Nephron (organoid): Measurements from ENCODE around the gene ZNF530.

Source experiments
- H3K27ac Mint-ChIP-seq, 3 experiments: 2 replicates each; pipeline ENCODE4 v1.8.0; 2020; ENCODE audit warnings: mixed read lengths in 3 of 3, mild to moderate bottlenecking in 2 of 3, moderate library complexity in 1 of 3
- H3K27me3 Mint-ChIP-seq: 2 replicates; pipeline ENCODE4 v1.8.0; 2021; ENCODE audit warnings: low read depth, mild to moderate bottlenecking, moderate library complexity, mixed read lengths
- H3K36me3 Mint-ChIP-seq: 2 replicates; pipeline ENCODE4 v1.8.0; 2020; ENCODE audit warnings: low read depth, mixed read lengths
- H3K4me1 Mint-ChIP-seq: 2 replicates; pipeline ENCODE4 v1.8.0; 2020; ENCODE audit warnings: mixed read lengths
- H3K4me3 Mint-ChIP-seq, 3 experiments: 2 replicates each; pipeline ENCODE4 v1.8.0; 2020; ENCODE audit warnings: mild to moderate bottlenecking in 3 of 3, mixed read lengths in 3 of 3, moderate library complexity in 2 of 3
- H3K9me3 Mint-ChIP-seq: 2 replicates; pipeline ENCODE4 v1.8.0; 2020; ENCODE audit warnings: mixed read lengths
- CTCF ChIP-seq, 3 experiments: fragments of 200-600 bp; sonication (generic); IDR thresholded peaks; one replicate each; pipeline ENCODE4 v1.5.0; 2021; ENCODE audit warnings: antibody characterized with exemption in 3 of 3; ENCODE audit not compliant: unreplicated experiment in 3 of 3

The ZNF530 gene

DNA sequence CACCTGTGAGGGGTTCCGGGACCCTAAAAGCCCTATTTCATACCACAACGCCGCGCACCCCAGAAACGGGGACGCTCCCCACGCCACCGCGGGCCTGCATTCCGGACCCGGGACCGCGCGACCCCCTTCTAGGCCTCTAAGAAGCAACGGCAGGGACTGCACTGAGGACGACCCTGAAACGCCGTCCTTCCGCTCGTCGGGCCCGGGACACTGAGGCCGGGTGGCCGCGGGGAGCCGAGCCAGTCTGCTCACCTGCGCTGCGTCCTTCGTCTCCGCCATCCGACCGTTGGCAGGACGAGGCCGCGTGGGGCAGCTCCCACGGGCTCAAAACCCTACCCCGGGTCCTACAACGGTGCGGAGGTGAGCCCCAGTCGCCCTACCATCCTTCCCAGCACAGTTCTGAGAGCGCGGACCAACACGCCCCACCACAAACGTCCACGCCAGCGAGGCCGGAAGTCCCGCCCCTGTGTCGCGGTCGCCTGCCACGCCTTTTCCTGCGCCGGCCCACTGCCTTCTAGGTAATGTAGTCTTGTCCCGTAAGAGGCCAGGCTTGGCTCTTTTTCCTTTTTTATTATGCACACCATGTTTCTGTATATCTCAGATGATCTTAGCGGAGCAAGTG is 40.2 kb upstream of the ZNF530 start, which contains the start of gene ZNF550:
TSS of gene ZNF550 (minus strand) at position 460 of the 622 bp plus-strand sequence. CDS start at position 279, 181 bp downstream.
- peaks cover 21% of the 10 kb centered on the region for H3K4me1 Mint-ChIP-seq
- peaks cover 66% of the 10 kb centered on the region for H3K9me3 Mint-ChIP-seq
- H3K36me3 Mint-ChIP-seq, result peaks cover 59% of the 10 kb centered on the region
- no peaks in the 10 kb centered on the region for H3K27me3 Mint-ChIP-seq
- peak within 1 kb of the TSS; percentile 78 to 92 (median 89) for H3K27ac Mint-ChIP-seq
- H3K4me3 Mint-ChIP-seq, result peak within 1 kb of the TSS; percentile 96 to 100 (median 99)
- no peak for TF ChIP-seq CTCF (IDR thresholded peaks at IDR 0.05; ENCODE audit: unreplicated experiment in 3 of 3)

DNA sequence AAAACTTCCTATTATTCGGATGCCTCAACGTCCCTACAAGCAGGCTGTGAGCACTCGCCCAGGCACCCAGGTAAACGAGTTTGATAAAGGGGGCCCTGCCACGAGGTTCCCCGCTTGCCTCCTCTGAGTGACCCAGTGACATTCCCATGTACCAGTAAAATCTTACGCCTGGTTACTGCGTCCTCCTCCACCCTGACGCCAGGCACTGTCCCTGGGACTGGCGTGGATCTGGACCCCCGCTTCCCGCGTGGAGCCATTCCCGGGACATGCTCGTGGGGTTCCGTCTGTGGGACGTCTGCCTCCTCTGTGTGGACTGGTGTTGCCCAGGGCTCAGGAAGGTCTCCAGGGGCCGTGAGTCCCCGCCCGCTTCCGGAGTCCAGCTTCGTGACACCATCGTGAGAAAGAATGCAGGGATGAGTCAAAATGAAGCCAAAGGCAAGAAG is 39.6 kb upstream of the ZNF530 start:
- peaks cover 57% of the 10 kb centered on the region for H3K36me3 Mint-ChIP-seq
- H3K27ac Mint-ChIP-seq, result peak overlapping the region; percentile 78 to 92 (median 89)
- TF ChIP-seq CTCF (IDR thresholded peaks at IDR 0.05; ENCODE audit: unreplicated experiment in 3 of 3), result no peak
- peaks cover 21% of the 10 kb centered on the region for H3K4me1 Mint-ChIP-seq
- peaks cover 66% of the 10 kb centered on the region for H3K9me3 Mint-ChIP-seq
- H3K27me3 Mint-ChIP-seq, result no peaks in the 10 kb centered on the region
- H3K4me3 Mint-ChIP-seq, result peak overlapping the region; percentile 96 to 100 (median 99)

DNA sequence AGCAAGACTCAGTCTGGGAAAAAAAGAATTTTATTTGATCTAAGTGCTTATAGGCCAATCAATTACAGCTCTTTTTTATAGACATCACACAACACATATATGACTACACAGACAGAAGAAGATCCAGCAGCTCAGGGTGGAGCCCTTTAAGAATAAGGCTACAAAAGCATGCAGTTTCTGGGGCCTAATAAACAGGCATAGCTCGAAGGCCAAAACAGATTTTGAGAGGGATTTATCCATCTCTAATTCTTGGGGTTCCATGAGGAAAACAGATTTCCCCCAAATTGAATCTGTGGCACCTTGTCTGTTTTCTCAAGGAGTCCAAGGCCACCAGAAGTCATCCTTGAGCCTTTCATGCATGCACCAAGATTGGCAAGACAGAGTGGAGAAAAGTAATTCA is 36.1 kb upstream of the ZNF530 start:
- TF ChIP-seq CTCF (IDR thresholded peaks at IDR 0.05; ENCODE audit: unreplicated experiment in 3 of 3), result no peak
- no peak overlapping the region for H3K27ac Mint-ChIP-seq
- H3K27me3 Mint-ChIP-seq, result no peaks in the 10 kb centered on the region
- peaks cover 10% of the 10 kb centered on the region for H3K4me1 Mint-ChIP-seq
- H3K36me3 Mint-ChIP-seq, result peaks cover 49% of the 10 kb centered on the region
- H3K4me3 Mint-ChIP-seq, result no peak overlapping the region
- H3K9me3 Mint-ChIP-seq, result peaks cover 75% of the 10 kb centered on the region

GRCh38 chr19:57566396-57567265 is 33.1 kb upstream of the ZNF530 start:
- H3K36me3 Mint-ChIP-seq, result peaks cover 59% of the 10 kb centered on the region
- H3K27me3 Mint-ChIP-seq, result no peaks in the 10 kb centered on the region
- H3K27ac Mint-ChIP-seq, result no peak overlapping the region
- H3K4me3 Mint-ChIP-seq, result no peak overlapping the region
- no peaks in the 10 kb centered on the region for H3K4me1 Mint-ChIP-seq
- no peak for TF ChIP-seq CTCF (IDR thresholded peaks at IDR 0.05; ENCODE audit: unreplicated experiment in 3 of 3)
- peaks cover 84% of the 10 kb centered on the region for H3K9me3 Mint-ChIP-seq

GRCh38 chr19:57570707-57571106 is 29.0 kb upstream of the ZNF530 start:
- H3K9me3 Mint-ChIP-seq, result peaks cover 95% of the 10 kb centered on the region
- H3K4me1 Mint-ChIP-seq, result no peaks in the 10 kb centered on the region
- TF ChIP-seq CTCF (IDR thresholded peaks at IDR 0.05; ENCODE audit: unreplicated experiment in 3 of 3), result no peak
- H3K36me3 Mint-ChIP-seq, result peaks cover 90% of the 10 kb centered on the region
- H3K27ac Mint-ChIP-seq, result no peak overlapping the region
- H3K27me3 Mint-ChIP-seq, result no peaks in the 10 kb centered on the region
- H3K4me3 Mint-ChIP-seq, result no peak overlapping the region
